Choroid plexus epithelial cell (primary cell): Measurements from ENCODE around the gene UROS.

Experiments used
- DNase-seq: peaks from one replicate; pipeline ENCODE4 v3.0.0-alpha.2; 2010; ENCODE audit warnings: low read depth
- H3K4me3 ChIP-seq: 2 replicates; pipeline ENCODE4 v1.5.1; 2011; ENCODE audit warnings: low read depth, mild to moderate bottlenecking, control low read depth, low read length, moderate library complexity
- CTCF ChIP-seq: conservative IDR thresholded peaks from 2 replicates; pipeline ENCODE4 v1.5.1; 2011; ENCODE audit warnings: low read depth, mild to moderate bottlenecking, control low read depth, inconsistent platforms, low read length, moderate library complexity

UROS gene

GRCh38 chr10:125836746-125837145, 13.7 kb upstream of the UROS start:
- no peak for DNase-seq
- no peak for TF ChIP-seq CTCF
- no peak overlapping the region for H3K4me3 ChIP-seq

GRCh38 chr10:125828311-125828710, 5.3 kb upstream of the UROS start:
- DNase-seq, result no peak
- H3K4me3 ChIP-seq, result no peak overlapping the region

GRCh38 chr10:125827133-125827532, 4.1 kb upstream of the UROS start:
- TF ChIP-seq CTCF, result no peak
- DNase-seq, result no peak
- no peak overlapping the region for H3K4me3 ChIP-seq

More at GRCh38 chr10:125828311-125828710, 5.3 kb upstream of the UROS start:
- TF ChIP-seq CTCF, result no peak

- peak overlapping the region; percentile 86 for H3K4me3 ChIP-seq
- no peak for TF ChIP-seq CTCF
- DNase-seq, result no peak
Measured at GRCh38 chr10:125824736-125825135, 1.7 kb upstream of the UROS start.

- peak; percentile 19 for DNase-seq
- TF ChIP-seq CTCF, result no peak
- H3K4me3 ChIP-seq, result peak overlapping the region; percentile 86
Measured at GRCh38 chr10:125823663-125824251, 699 bp upstream of the UROS start.

GRCh38 chr10:125820701-125821100, 2.4 kb downstream of the UROS start:
- no peak overlapping the region for H3K4me3 ChIP-seq
- no peak for TF ChIP-seq CTCF
- peak; percentile 35 for DNase-seq

GRCh38 chr10:125817337-125817946, 5.6 kb downstream of the UROS start:
- TF ChIP-seq CTCF, result no peak
- no peak overlapping the region for H3K4me3 ChIP-seq
- DNase-seq, result no peak
